Measurements from ENCODE around the gene IPP. TPM values are rescaled to one million over a fixed set of nuclear protein-coding genes. Genes with fewer than 3 reads are reported as not detected.
A peak's percentile ranks its signal among the peaks of the same experiment; 100 is the strongest.
"Not testable (repeated sequence)": the region's sequence is repeated elsewhere in the genome, so short reads cannot be mapped to it uniquely, and the experiment has no call there.

IPP gene
- total RNA-seq, 4 donors from 2014 or later: 6.7 to 16.3 (median 8.0) TPM

GRCh38 chr1:45684402-45684801 is 66.1 kb downstream of the IPP start:
- H3K4me1 ChIP-seq: peaks cover 12 to 75% (median 25%) of the 10 kb centered on the region in 3 donors
- no peak overlapping the region for H3K27ac ChIP-seq
- no peaks in the 10 kb centered on the region for H3K27me3 ChIP-seq
- no peak for ATAC-seq
- peak overlapping the region in 1 of 2 donors; percentile 90 for H3K4me3 ChIP-seq
- H3K9me3 ChIP-seq: no peaks in the 10 kb centered on the region
- no peak for TF ChIP-seq POLR2AphosphoS5 (IDR thresholded peaks at IDR 0.05)
- no peak for TF ChIP-seq EP300 (IDR thresholded peaks at IDR 0.05)
- no peak for TF ChIP-seq POLR2A (IDR thresholded peaks at IDR 0.05)
- TF ChIP-seq, protein P1, sequence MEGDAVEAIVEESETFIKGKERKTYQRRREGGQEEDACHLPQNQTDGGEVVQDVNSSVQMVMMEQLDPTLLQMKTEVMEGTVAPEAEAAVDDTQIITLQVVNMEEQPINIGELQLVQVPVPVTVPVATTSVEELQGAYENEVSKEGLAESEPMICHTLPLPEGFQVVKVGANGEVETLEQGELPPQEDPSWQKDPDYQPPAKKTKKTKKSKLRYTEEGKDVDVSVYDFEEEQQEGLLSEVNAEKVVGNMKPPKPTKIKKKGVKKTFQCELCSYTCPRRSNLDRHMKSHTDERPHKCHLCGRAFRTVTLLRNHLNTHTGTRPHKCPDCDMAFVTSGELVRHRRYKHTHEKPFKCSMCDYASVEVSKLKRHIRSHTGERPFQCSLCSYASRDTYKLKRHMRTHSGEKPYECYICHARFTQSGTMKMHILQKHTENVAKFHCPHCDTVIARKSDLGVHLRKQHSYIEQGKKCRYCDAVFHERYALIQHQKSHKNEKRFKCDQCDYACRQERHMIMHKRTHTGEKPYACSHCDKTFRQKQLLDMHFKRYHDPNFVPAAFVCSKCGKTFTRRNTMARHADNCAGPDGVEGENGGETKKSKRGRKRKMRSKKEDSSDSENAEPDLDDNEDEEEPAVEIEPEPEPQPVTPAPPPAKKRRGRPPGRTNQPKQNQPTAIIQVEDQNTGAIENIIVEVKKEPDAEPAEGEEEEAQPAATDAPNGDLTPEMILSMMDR (IDR thresholded peaks at IDR 0.05): no peak
- 38 to 44% methylated on average over 2 of the region's 2 CpGs for WGBS, 2 donors (ENCODE audit: low coverage in 1 of 2)
- no peaks in the 10 kb centered on the region for H3K36me3 ChIP-seq

GRCh38 chr1:45682942-45683341 is 67.5 kb downstream of the IPP start:
- Histone ChIP-seq H3K27ac (no peak overlapping the region), H3K4me3 (no peak overlapping the region), H3K9me3 (no peaks in the 10 kb centered on the region), H3K36me3 (no peaks in the 10 kb centered on the region), H3K4me1 (peaks cover 21 to 79% (median 32%) of the 10 kb centered on the region in 3 donors), H3K27me3 (no peaks in the 10 kb centered on the region)
- ATAC-seq: no peak
- WGBS, 2 donors (ENCODE audit: low coverage in 1 of 2): 33 to 84% methylated on average over 1 to 6 of the region's 6 CpGs
- TF ChIP-seq POLR2A (IDR thresholded peaks at IDR 0.05) (no peak), EP300 (IDR thresholded peaks at IDR 0.05) (no peak), POLR2AphosphoS5 (IDR thresholded peaks at IDR 0.05) (no peak)

GRCh38 chr1:45679123-45679522 is 71.3 kb downstream of the IPP start:
- Histone ChIP-seq H3K27ac (peak overlapping the region in 3 of 4 donors; percentile 1 to 41 (median 30)), H3K4me1 (peaks cover 24 to 100% (median 37%) of the 10 kb centered on the region in 3 donors), H3K36me3 (no peaks in the 10 kb centered on the region), H3K27me3 (no peaks in the 10 kb centered on the region), H3K9me3 (no peaks in the 10 kb centered on the region), H3K4me3 (no peak overlapping the region)
- 0 to 4% methylated on average over 2 to 3 of the region's 3 CpGs for WGBS, 2 donors (ENCODE audit: low coverage in 1 of 2)
- ATAC-seq: no peak
- TF ChIP-seq POLR2AphosphoS5 (IDR thresholded peaks at IDR 0.05) (peak; percentile 25), EP300 (IDR thresholded peaks at IDR 0.05) (no peak), POLR2A (IDR thresholded peaks at IDR 0.05) (no peak)
- TF ChIP-seq, protein P1 (IDR thresholded peaks at IDR 0.05): no peak

- TF ChIP-seq, protein P1 (IDR thresholded peaks at IDR 0.05): no peak
- TF ChIP-seq EP300 (IDR thresholded peaks at IDR 0.05) (no peak), POLR2AphosphoS5 (IDR thresholded peaks at IDR 0.05) (no peak), POLR2A (IDR thresholded peaks at IDR 0.05) (no peak)
- Histone ChIP-seq H3K27me3 (no peaks in the 10 kb centered on the region), H3K27ac (peak overlapping the region in 1 of 4 donors; percentile 30), H3K9me3 (no peaks in the 10 kb centered on the region), H3K36me3 (no peaks in the 10 kb centered on the region), H3K4me3 (no peak overlapping the region), H3K4me1 (peaks cover 24 to 100% (median 37%) of the 10 kb centered on the region in 3 donors)
- ATAC-seq: no peak
Observed at GRCh38 chr1:45678489-45678888, 72.0 kb downstream of the IPP start.

- H3K27ac ChIP-seq: no peak overlapping the region
- WGBS, 2 donors (ENCODE audit: low coverage in 1 of 2): 59 to 69% methylated on average over 2 to 3 of the region's 3 CpGs
- peaks cover 24 to 100% (median 37%) of the 10 kb centered on the region in 3 donors for H3K4me1 ChIP-seq
Observed at GRCh38 chr1:45677751-45678245, 72.7 kb downstream of the IPP start.

GRCh38 chr1:45676553-45676952 is 73.9 kb downstream of the IPP start:
- H3K27ac ChIP-seq: not testable (repeated sequence)

More at GRCh38 chr1:45677751-45678245, 72.7 kb downstream of the IPP start:
- Histone ChIP-seq H3K27me3 (no peaks in the 10 kb centered on the region), H3K36me3 (no peaks in the 10 kb centered on the region), H3K4me3 (no peak overlapping the region), H3K9me3 (no peaks in the 10 kb centered on the region)
- TF ChIP-seq, protein P1 (IDR thresholded peaks at IDR 0.05): no peak
- TF ChIP-seq EP300 (IDR thresholded peaks at IDR 0.05): no peak
- no peak for TF ChIP-seq POLR2AphosphoS5 (IDR thresholded peaks at IDR 0.05)
- TF ChIP-seq POLR2A (IDR thresholded peaks at IDR 0.05): no peak
- no peak for ATAC-seq

More at GRCh38 chr1:45676553-45676952, 73.9 kb downstream of the IPP start:
- H3K9me3 ChIP-seq, H3K27me3 ChIP-seq, H3K36me3 ChIP-seq, H3K4me3 ChIP-seq, ATAC-seq: not testable (repeated sequence)
- WGBS, 2 donors (ENCODE audit: low coverage in 1 of 2): 93 to 94% methylated on average over 3 to 6 of the region's 7 CpGs
- peaks cover 20 to 98% (median 37%) of the 10 kb centered on the region in 3 donors for H3K4me1 ChIP-seq

Measured in gastroesophageal sphincter (tissue), 4 donors.